GM10266 (cell line): Measurements from ENCODE around the gene ZFYVE26.

Experiments
- DNase-seq: peaks from one replicate; pipeline ENCODE4 v3.0.0; 2012; ENCODE audit errors: extremely low spot score
- CTCF ChIP-seq: IDR thresholded peaks from 2 replicates; pipeline ENCODE4 v1.5.1; 2012; ENCODE audit warnings: mild to moderate bottlenecking, low read depth; ENCODE audit not compliant: control insufficient read depth, insufficient read depth; ENCODE audit errors: missing control alignments

Gene ZFYVE26

GRCh38 chr14:67816326-67817002 is at the start of gene ZFYVE26:
Gene ZFYVE26 (minus strand): TSS chr14:67816590. CDS start chr14:67815963, 627 bp downstream.
- DNase-seq = peak; percentile 87
- no peak for TF ChIP-seq CTCF

GRCh38 chr14:67863223-67863622 is 46.8 kb upstream of the ZFYVE26 start:
- TF ChIP-seq CTCF = no peak
- no peak for DNase-seq

- DNase-seq = no peak
- TF ChIP-seq CTCF = no peak
Observed at GRCh38 chr14:67859169-67859749, 42.9 kb upstream of the ZFYVE26 start.

GRCh38 chr14:67857778-67858350 is 41.5 kb upstream of the ZFYVE26 start:
- no peak for TF ChIP-seq CTCF

GRCh38 chr14:67856827-67857226 is 40.4 kb upstream of the ZFYVE26 start:
- no peak for DNase-seq
- no peak for TF ChIP-seq CTCF

More at GRCh38 chr14:67857778-67858350, 41.5 kb upstream of the ZFYVE26 start:
- no peak for DNase-seq

- TF ChIP-seq CTCF = no peak
- DNase-seq = no peak
Observed at GRCh38 chr14:67853715-67854114, 37.3 kb upstream of the ZFYVE26 start.
